Epithelial cell of proximal tubule (primary cell): ENCODE results near the gene HMGCS1. TPM values are rescaled to one million over a fixed set of nuclear protein-coding genes. Genes with fewer than 3 reads are reported as not detected.

Experiments used
- DNase-seq: peaks from one replicate; pipeline ENCODE4 v3.0.0-alpha.2; 2011; ENCODE audit warnings: low read depth
- H3K4me3 ChIP-seq: 2 replicates; pipeline ENCODE4 v1.5.1; 2011; ENCODE audit warnings: low read depth, mild to moderate bottlenecking, low read length
- CTCF ChIP-seq: conservative IDR thresholded peaks from 2 replicates; pipeline ENCODE4 v1.5.1; 2012; ENCODE audit warnings: low read depth, mild to moderate bottlenecking, low read length
- total RNA-seq: library from RNA; depleted of rRNA; stranded (reverse); fragments of >200 nt; gene quantifications from 2 replicates; pipeline ENCODE4 v1.2.3, GENCODE V29; 2015

The HMGCS1 gene
- total RNA-seq, 1 donor from 2014 or later: 34.4 TPM

GRCh38 chr5:43304525-43304924, 8.7 kb downstream of the HMGCS1 start:
- no peak for TF ChIP-seq CTCF
- DNase-seq: no peak
- H3K4me3 ChIP-seq: no peak overlapping the region

- H3K4me3 ChIP-seq: no peak overlapping the region
- no peak for TF ChIP-seq CTCF
- DNase-seq: no peak
These were observed 10.0 kb downstream of the HMGCS1 start for GRCh38 chr5:43303242-43303641.

GRCh38 chr5:43302481-43302880, 10.7 kb downstream of the HMGCS1 start:
- TF ChIP-seq CTCF: no peak
- DNase-seq: no peak
- no peak overlapping the region for H3K4me3 ChIP-seq

GRCh38 chr5:43301653-43302091, 11.5 kb downstream of the HMGCS1 start:
- no peak for TF ChIP-seq CTCF
- DNase-seq: no peak
- H3K4me3 ChIP-seq: no peak overlapping the region

- H3K4me3 ChIP-seq: no peak overlapping the region
- TF ChIP-seq CTCF: no peak
- DNase-seq: no peak
These were observed 13.1 kb downstream of the HMGCS1 start for GRCh38 chr5:43300112-43300511.

- TF ChIP-seq CTCF: no peak
- DNase-seq: no peak
- no peak overlapping the region for H3K4me3 ChIP-seq
These were observed 14.8 kb downstream of the HMGCS1 start for GRCh38 chr5:43298443-43298842.

GRCh38 chr5:43296835-43297234, 16.4 kb downstream of the HMGCS1 start:
- no peak overlapping the region for H3K4me3 ChIP-seq
- DNase-seq: no peak
- no peak for TF ChIP-seq CTCF
